Neural cell (in vitro differentiated cells): Measurements from ENCODE around the gene GALR3. TPM values are rescaled to one million over a fixed set of nuclear protein-coding genes. Genes with fewer than 3 reads are reported as not detected.

Experiments used
- H2AFZ ChIP-seq: fragments of 200-600, 300-800 bp; sonication (generic), shearing (Covaris generic); 2 replicates; pipeline ENCODE4 v1.6.0; 2014; ENCODE audit warnings: low read depth, mild to moderate bottlenecking, antibody characterized with exemption, low read length, moderate library complexity
- H3F3A ChIP-seq: fragments of 200-600 bp; shearing (Covaris generic); 2 replicates; pipeline ENCODE4 v1.6.1; 2016; ENCODE audit warnings: mild to moderate bottlenecking, moderate library complexity, mixed read lengths, antibody characterized with exemption, low read length; ENCODE audit not compliant: insufficient read depth, poor library complexity, severe bottlenecking
- H3K27ac ChIP-seq: fragments of 200-600, 300-800 bp; sonication (generic), shearing (Covaris generic); 2 replicates; pipeline ENCODE4 v1.5.1; 2014; ENCODE audit warnings: mild to moderate bottlenecking, low read length, moderate library complexity
- H3K27me3 ChIP-seq: fragments of 300-800, 200-600 bp; sonication (generic), shearing (Covaris generic); 2 replicates; pipeline ENCODE4 v1.6.0; 2014; ENCODE audit warnings: mild to moderate bottlenecking, low read depth, low read length, moderate library complexity; ENCODE audit not compliant: insufficient read depth
- H3K36me3 ChIP-seq: fragments of 300-800, 200-600 bp; sonication (generic), shearing (Covaris generic); 2 replicates; pipeline ENCODE4 v1.5.1; 2014; ENCODE audit warnings: mild to moderate bottlenecking, antibody characterized with exemption, low read length, moderate library complexity; ENCODE audit not compliant: insufficient read depth
- H3K4me2 ChIP-seq: fragments of 300-800, 200-600 bp; sonication (generic), shearing (Covaris generic); 2 replicates; pipeline ENCODE4 v1.6.0; 2014; ENCODE audit warnings: mild to moderate bottlenecking, low read length
- H3K4me3 ChIP-seq: fragments of 300-800, 200-600 bp; sonication (generic), shearing (Covaris generic); 2 replicates; pipeline ENCODE4 v1.5.1; 2014; ENCODE audit warnings: mild to moderate bottlenecking, low read length, moderate library complexity
- H3K79me2 ChIP-seq: fragments of 200-600 bp; shearing (Covaris generic); replicated peaks from 2 replicates; pipeline ENCODE4 v1.6.0; 2014; ENCODE audit warnings: mild to moderate bottlenecking, low read length, moderate library complexity; ENCODE audit not compliant: insufficient read depth
- H3K9ac ChIP-seq: fragments of 300-800, 200-600 bp; sonication (generic), shearing (Covaris generic); 2 replicates; pipeline ENCODE4 v1.6.1; 2016; ENCODE audit warnings: mild to moderate bottlenecking, low read length, mixed read lengths
- H3K9me2 ChIP-seq: fragments of 200-600 bp; shearing (Covaris generic); 2 replicates; pipeline ENCODE4 v1.6.1; 2016; ENCODE audit warnings: mild to moderate bottlenecking, low read length, mixed read lengths; ENCODE audit not compliant: insufficient read depth
- H3K9me3 ChIP-seq: fragments of 200-600, 300-800 bp; sonication (generic), shearing (Covaris generic); 2 replicates; pipeline ENCODE4 v1.6.1; 2016; ENCODE audit warnings: mild to moderate bottlenecking, mixed run types, low read length, moderate library complexity, mixed read lengths
- H4K20me1 ChIP-seq: fragments of 200-600 bp; shearing (Covaris generic); 2 replicates; pipeline ENCODE4 v1.6.1; 2016; ENCODE audit warnings: mild to moderate bottlenecking, mixed run types; ENCODE audit not compliant: insufficient read depth
- CTCF ChIP-seq: fragments of 450-650 bp; IDR thresholded peaks from 2 replicates; pipeline ENCODE4 v1.5.1; 2014; ENCODE audit warnings: antibody characterized with exemption, mild to moderate bottlenecking, moderate library complexity; ENCODE audit not compliant: poor library complexity, severe bottlenecking
- EP300 ChIP-seq: fragments of 450-650 bp; conservative IDR thresholded peaks from 2 replicates; pipeline ENCODE4 v1.6.1; 2014; ENCODE audit warnings: antibody characterized with exemption, mild to moderate bottlenecking, moderate library complexity; ENCODE audit not compliant: poor library complexity, severe bottlenecking
- EZH2 ChIP-seq: fragments of 200-600, 300-800 bp; shearing (Covaris generic), sonication (generic); IDR thresholded peaks from 2 replicates; pipeline ENCODE4 v1.6.1; 2014; ENCODE audit warnings: antibody characterized with exemption, low read length, borderline replicate concordance, mild to moderate bottlenecking; ENCODE audit not compliant: insufficient read depth, poor library complexity, severe bottlenecking
- MXI1 ChIP-seq: fragments of 450-650 bp; conservative IDR thresholded peaks from 2 replicates; pipeline ENCODE4 v1.6.1; 2014; ENCODE audit warnings: antibody characterized with exemption, mild to moderate bottlenecking; ENCODE audit not compliant: poor library complexity, severe bottlenecking
- POLR2AphosphoS5 ChIP-seq: IDR thresholded peaks from 2 replicates; pipeline ENCODE4 v1.6.1; 2012
- RAD21 ChIP-seq: fragments of 450-650 bp; conservative IDR thresholded peaks from 2 replicates; pipeline ENCODE4 v1.6.1; 2014; ENCODE audit warnings: antibody characterized with exemption, mild to moderate bottlenecking, moderate library complexity
- REST ChIP-seq: IDR thresholded peaks from 2 replicates; pipeline ENCODE4 v1.6.1; 2012; ENCODE audit warnings: borderline replicate concordance
- SMC3 ChIP-seq: fragments of 450-650 bp; conservative IDR thresholded peaks from 2 replicates; pipeline ENCODE4 v1.6.1; 2014; ENCODE audit warnings: antibody characterized with exemption, mild to moderate bottlenecking, moderate library complexity; ENCODE audit not compliant: poor library complexity
- TAF1 ChIP-seq: IDR thresholded peaks from 2 replicates; pipeline ENCODE4 v1.6.1; 2012; ENCODE audit warnings: low read depth
- polyA plus RNA-seq: library from polyadenylated mRNA; depleted of rRNA; stranded (reverse); fragments of >200 nt; gene quantifications from 2 replicates; pipeline ENCODE4 v1.2.3, GENCODE V29; 2014

GALR3 gene
- polyA plus RNA-seq, 1 donor from 2014 or later = 0.73 TPM

- no peaks in the 10 kb centered on the region for H4K20me1 ChIP-seq
- no peak for TF ChIP-seq MXI1
- TF ChIP-seq SMC3 = no peak
Measured at GRCh38 chr22:37784829-37785495, 38.2 kb upstream of the GALR3 start.

GRCh38 chr22:37790234-37790633 lies 32.9 kb upstream of the GALR3 start:
- Histone ChIP-seq H2AFZ (no peak overlapping the region), H3K9ac (no peak overlapping the region), H3K27me3 (no peaks in the 10 kb centered on the region), H3K27ac (no peak overlapping the region), H3F3A (no peaks in the 10 kb centered on the region), H3K36me3 (no peaks in the 10 kb centered on the region), H4K20me1 (no peaks in the 10 kb centered on the region), H3K9me2 (no peaks in the 10 kb centered on the region), H3K79me2 (no peaks in the 10 kb centered on the region), H3K4me2 (no peak overlapping the region), H3K9me3 (no peaks in the 10 kb centered on the region), H3K4me3 (no peak overlapping the region)
- no peak for TF ChIP-seq EZH2
- no peak for TF ChIP-seq RAD21
- no peak for TF ChIP-seq TAF1
- no peak for TF ChIP-seq EP300
- TF ChIP-seq SMC3 = no peak
- TF ChIP-seq REST = no peak
- no peak for TF ChIP-seq CTCF
- no peak for TF ChIP-seq POLR2AphosphoS5
- no peak for TF ChIP-seq MXI1

More at GRCh38 chr22:37784829-37785495, 38.2 kb upstream of the GALR3 start:
- H3K4me2 ChIP-seq = no peak overlapping the region
- H3K79me2 ChIP-seq = no peaks in the 10 kb centered on the region
- no peak overlapping the region for H2AFZ ChIP-seq
- H3K9me3 ChIP-seq = no peaks in the 10 kb centered on the region
- H3K27ac ChIP-seq = no peak overlapping the region
- no peaks in the 10 kb centered on the region for H3K36me3 ChIP-seq
- H3K4me3 ChIP-seq = no peak overlapping the region
- no peak overlapping the region for H3K9ac ChIP-seq
- no peaks in the 10 kb centered on the region for H3K9me2 ChIP-seq
- H3F3A ChIP-seq = no peaks in the 10 kb centered on the region
- no peaks in the 10 kb centered on the region for H3K27me3 ChIP-seq
